Choroid plexus epithelial cell (primary cell): Measurements from ENCODE around the gene MDM4.

Experiments used
- DNase-seq: peaks from one replicate; pipeline ENCODE4 v3.0.0-alpha.2; 2010; ENCODE audit warnings: low read depth
- H3K4me3 ChIP-seq: 2 replicates; pipeline ENCODE4 v1.5.1; 2011; ENCODE audit warnings: low read depth, mild to moderate bottlenecking, control low read depth, low read length, moderate library complexity
- CTCF ChIP-seq: conservative IDR thresholded peaks from 2 replicates; pipeline ENCODE4 v1.5.1; 2011; ENCODE audit warnings: low read depth, mild to moderate bottlenecking, control low read depth, inconsistent platforms, low read length, moderate library complexity

The MDM4 gene

GRCh38 chr1:204563307-204563706 lies 47.1 kb downstream of the MDM4 start:
- H3K4me3 ChIP-seq, result no peak overlapping the region
- no peak for TF ChIP-seq CTCF
- DNase-seq, result no peak

DNA sequence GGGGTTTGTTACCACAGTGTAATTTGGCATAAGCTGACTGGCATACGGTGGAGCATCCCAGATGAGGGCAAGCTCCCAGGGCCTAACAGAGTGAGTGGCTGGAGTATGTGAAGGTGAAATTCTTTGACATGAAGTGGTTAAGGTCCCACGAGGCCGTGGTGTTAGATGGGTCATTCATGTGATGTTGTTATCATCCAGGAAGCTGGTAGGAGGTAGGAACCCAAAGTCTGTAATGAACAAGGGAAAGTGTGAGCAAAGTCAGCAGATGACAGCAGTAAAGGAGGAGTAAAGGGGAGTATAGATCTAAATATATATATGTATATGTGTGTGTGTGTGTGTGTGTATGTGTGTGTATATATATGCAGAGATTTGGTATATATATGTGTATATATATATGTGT lies 47.6 kb downstream of the MDM4 start:
- DNase-seq, result no peak
- no peak overlapping the region for H3K4me3 ChIP-seq
- no peak for TF ChIP-seq CTCF

DNA sequence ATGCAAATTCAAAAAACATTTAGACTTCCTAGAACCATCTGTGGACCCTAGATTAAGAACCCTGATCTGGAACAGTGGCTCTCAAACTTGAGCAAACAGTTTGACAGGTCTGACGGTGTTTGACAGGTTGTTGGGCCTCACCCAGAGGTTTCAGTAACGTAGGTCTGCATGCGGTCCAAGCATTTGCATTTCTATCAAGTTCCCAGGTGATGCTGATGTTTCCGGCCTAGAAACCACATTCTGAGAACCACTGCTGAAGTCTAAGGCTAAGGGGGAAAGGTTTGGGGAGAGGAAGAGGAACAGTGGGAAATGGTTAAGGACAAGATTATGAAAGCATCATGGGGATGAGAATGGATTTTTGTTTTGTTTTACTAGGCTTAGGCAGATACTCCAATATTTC lies 48.6 kb downstream of the MDM4 start:
- no peak for DNase-seq
- TF ChIP-seq CTCF, result no peak
- no peak overlapping the region for H3K4me3 ChIP-seq

- peak; percentile 83 for DNase-seq
- no peak overlapping the region for H3K4me3 ChIP-seq
- peak; percentile 73 for TF ChIP-seq CTCF
These were observed 49.7 kb downstream of the MDM4 start for GRCh38 chr1:204565617-204566582.

GRCh38 chr1:204566583-204566955 lies 50.4 kb downstream of the MDM4 start:
- TF ChIP-seq CTCF, result no peak
- H3K4me3 ChIP-seq, result no peak overlapping the region
- no peak for DNase-seq

GRCh38 chr1:204567071-204567470 lies 50.9 kb downstream of the MDM4 start:
- no peak overlapping the region for H3K4me3 ChIP-seq
- TF ChIP-seq CTCF, result no peak
- DNase-seq, result no peak

DNA sequence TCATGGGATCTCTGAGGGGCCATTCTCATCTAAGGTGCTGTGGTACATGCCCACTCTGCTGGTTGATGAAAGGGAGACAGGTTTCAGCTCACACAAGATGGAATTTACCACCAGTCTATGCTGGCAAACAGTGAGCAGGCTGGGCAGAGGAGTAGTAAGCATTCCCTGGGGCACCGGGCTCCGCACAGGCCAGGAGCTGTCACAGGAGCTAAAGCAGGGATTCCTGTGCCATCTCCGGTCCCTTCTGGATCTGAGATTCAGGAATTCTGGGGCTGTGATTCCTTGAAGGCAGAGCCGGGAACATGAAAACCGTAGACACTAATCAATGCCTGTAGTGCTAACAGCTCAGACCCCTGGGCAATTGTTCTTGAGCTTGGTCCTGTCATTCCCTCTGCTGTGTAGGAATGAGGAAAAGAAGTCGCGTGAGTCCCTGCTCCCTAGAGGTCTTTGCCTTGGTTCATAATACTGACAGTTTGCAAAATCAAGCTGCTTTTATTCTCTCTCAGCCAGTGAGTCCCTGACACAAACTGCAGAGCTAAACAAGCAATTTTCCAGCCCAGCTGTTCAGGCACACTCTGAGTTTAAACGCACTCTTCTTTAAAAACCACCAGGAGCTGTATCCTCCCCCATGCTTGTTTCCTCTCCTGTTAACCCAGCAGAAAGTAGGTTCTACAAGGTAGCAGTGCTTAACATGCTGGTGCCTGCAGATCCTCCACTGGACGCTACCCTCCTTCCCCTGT lies 52.5 kb downstream of the MDM4 start:
- DNase-seq, result no peak
- no peak for TF ChIP-seq CTCF
- no peak overlapping the region for H3K4me3 ChIP-seq
